ENCODE results near the gene C3orf22.

Gene C3orf22

DNA sequence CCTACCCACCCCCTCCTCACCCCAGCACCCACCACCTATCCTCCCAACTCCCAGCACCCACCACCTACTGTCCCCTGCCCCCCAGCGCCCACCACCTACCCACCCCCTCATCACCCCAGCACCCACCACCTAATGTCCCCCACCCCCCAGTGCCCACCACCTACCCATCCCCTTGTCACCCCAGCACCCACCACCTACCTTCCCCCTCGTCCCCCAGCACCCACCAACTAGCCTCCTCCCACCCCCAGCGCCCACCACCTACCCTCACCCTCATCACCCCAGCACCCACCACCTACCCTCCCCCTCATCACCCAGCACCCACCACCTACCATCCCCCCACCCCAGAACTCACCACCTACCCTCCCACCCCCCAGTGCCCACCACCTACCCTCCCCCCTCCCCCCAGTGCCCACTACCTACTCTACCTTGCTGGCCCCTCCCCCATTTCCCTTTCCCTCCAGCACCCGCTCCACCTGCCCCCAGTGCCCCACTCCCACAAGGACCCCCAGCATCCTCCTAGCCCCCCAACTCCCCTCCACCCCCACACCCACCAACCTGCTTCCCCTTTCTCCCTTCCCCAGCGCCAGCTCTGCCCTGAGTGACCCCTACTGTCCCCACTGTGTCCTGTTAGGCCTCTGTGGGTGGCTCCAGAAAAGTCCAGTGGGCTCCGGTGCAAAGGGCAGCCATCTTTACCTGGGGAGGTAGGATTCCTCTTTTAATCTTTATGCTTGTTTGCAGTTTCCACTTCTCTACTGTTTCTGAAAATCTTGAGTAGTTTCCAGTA is 42.4 kb downstream of the C3orf22 start:
- in situ Hi-C loops (cut with MboI; ENCODE audit: low sequenced_read_pairs): no loop called here

DNA sequence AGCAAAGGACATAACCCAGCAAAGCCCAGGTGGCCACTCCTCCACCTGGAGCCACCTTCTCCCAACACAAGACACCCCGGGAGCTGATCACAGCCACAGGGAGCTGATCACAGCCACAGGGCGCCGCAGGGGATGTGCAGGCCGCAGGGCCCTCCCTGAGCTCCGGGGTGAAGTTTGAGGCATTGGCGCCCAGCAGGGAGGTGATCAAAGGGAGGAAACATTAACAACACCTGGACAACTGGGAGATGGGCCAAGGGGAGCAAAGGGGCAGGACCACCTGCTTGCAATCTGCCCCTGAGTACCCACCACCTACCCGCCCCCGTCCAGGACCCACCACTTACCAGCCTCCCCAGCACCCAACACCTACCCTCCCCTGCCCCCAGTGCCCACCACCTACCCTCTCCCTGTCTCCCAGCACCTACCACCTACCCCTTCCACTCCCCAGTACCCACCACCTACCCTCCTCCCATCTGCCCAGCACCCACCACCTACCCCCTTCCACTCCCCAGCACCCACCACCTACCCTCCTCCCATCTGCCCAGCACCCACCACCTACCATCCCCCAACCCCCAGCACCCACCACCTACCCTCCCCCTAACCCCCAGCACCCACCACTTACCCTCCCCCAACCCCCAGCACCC is 43.5 kb downstream of the C3orf22 start:
- in situ Hi-C loops (cut with MboI; ENCODE audit: low sequenced_read_pairs): no loop called here

DNA sequence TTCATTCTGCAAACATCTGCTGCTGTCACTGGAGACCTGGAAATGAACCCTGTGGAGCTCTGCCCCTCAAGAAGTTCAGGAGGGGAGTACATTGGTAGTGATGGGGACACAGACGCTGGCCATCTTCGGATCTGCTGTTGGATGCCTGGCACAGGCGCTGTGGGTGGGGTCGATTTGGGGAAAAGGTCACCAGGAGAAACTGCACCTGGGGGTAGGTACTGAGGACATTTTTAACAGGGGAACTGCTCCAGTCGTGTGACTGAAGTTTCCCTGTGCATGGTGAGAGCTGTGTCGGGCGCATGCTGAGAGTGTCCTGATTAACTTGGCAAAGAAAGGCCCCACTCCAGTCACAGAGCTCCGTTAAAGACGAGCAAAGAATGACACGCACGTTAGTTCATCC is 44.6 kb downstream of the C3orf22 start:
- in situ Hi-C loops (cut with MboI; ENCODE audit: low sequenced_read_pairs): no loop called here

DNA sequence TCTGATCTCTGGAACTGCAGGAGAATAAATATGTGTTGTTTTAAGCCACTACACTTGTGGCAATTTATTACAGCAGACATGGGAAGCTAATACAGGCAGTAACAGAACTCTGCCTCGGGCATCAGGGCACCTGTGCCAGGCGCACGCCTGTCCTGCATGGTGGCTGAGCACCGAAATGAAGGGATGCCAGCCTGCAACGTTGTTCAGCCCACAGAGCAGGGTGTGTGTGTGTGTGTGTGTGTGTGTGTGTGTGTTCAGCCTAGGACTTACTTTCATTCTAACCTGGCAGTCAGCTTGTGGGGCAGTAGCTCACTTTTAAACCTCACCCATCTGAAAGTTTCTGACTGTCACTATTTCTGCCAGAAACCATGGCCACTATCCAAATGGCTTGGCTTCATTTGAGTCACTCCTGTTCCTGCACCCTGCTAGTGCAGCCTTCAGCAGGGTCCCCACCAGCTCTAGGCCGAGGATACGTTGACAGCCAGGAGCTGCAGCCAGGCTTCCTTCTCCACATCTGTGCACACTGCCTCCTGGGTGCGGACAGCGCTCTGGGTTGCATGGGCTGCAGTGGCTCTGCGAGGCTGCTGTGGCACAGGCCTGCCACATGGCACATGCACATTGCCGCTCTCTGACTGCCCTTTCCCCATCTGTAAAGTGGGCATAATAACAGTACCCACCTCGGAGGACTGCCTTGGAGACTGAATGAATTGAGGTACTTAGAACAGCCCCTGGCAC is 45.6 kb downstream of the C3orf22 start:
- in situ Hi-C loops (cut with MboI; ENCODE audit: low sequenced_read_pairs): no loop called here

DNA sequence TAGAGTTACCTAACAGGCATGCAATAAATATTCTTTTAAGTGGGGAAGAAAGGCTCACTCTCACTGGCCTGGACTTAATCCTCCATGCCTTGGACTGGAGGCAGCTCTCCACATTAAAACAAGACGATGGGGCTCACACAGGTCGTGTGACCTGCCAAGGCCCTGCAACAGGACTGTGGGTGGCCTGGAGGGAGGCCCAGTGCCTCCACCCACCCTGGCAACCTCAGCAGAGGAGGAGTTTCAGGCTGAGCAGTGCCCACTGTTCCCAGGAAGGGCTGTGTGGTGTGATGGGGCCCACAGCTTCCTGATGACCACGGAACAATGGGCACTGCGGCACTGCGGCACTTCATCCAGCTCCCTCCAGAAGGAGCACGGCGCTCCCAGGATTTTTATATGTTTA is 46.7 kb downstream of the C3orf22 start:
- in situ Hi-C loops (cut with MboI; ENCODE audit: low sequenced_read_pairs): no loop called here

DNA sequence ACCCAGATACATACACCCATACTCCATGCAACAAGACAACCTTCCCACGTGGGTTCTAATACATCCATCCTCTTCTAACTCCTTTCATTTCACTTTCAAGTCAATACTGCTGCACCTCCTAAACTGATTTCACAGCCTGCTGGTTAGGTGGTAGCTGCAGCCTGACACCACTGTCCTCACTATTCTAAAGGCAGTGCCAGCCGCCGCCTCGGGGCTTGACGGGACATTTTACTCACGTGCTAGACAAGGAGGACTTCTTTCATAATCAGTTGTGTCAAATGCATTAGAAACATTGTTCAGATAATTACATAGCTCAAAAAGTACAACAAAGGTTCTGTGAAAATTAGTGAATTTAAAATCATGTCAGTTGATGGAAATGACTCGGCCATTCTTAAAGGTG is 47.4 kb downstream of the C3orf22 start:
- in situ Hi-C loops (cut with MboI; ENCODE audit: low sequenced_read_pairs): no loop called here

DNA sequence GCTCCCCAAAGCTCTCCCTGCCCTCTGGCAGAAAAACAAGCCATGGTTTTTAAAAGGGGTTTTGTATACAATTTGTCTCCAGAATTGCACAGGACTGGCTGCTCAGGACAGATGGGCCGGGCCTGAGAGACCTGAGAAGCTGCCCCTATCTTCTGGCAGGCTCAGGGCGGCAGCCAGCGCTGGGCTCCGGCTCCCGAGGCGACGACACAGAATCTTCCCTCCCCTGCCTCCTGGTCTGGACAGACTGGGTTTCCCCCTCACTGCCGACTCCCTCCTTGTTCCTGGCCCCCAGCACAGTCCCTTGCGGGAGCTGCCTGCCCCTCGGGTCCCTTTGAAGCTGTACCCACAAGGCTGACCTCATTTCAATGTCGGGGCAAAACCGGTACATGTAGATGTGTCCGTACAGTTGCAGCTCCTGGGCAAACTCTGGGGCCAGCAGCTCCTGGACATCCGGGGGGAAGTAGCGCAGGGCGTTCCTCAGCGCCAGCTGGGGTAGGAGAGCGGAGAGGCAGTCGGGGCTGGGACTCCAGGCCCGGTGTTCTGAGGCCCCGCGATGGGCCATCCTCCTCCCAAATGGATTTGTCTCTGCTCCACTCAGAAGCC is 48.3 kb downstream of the C3orf22 start:
- in situ Hi-C loops (cut with MboI; ENCODE audit: low sequenced_read_pairs): no loop called here

DNA sequence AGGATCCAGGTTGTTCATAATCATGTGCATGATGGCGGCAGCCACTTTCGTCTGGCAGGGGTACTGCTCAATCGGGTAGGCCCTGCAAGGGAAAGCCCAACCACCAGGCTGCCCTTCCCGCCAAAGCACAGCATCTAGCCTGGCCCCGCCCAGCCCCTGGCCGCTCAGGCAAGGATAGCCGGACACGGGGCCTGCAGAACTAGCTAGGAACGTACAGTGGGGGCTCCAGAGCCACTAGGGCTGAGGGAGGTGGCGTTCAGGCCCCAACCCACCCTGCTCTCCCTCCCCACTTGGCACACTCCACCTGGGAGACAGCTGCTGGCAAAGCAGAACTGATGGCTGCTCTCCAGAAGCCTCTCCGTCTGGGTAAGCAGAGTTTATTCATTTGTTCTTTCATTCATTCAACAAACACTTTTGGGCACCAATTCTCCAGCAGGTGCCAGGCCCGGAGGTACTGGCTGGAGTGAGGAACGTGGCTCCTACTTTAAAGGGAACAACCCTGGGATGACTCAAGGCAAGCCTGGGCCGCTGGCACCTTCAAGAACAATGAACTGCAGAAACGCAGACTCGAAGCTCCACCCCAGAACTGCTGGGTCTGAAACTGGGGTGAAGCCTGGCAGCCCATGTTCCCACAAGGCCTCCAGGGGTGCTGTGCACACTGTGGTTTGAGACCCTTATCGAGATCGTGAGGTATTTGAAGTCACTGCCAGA is 49.0 kb downstream of the C3orf22 start:
- in situ Hi-C loops (cut with MboI; ENCODE audit: low sequenced_read_pairs): no loop called here

DNA sequence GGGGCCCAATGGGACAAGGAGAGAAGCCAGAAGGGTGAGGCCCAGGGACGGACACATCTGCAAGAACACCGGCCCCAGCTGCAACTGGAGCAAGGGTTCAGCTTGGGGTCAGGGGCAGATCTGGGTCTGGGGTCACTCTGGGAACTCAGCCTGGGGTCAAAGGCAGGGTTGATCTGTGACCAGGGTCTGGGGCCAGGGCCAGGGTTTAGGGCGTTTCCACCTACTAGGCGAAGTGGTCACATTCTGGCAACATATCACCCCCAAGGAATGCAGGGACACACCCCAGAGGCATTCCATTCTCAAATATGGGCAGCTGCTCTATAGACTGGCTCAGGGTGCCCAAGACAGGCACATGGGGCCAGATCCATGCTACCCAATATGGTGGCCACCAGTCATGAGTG is 50.2 kb downstream of the C3orf22 start:
- in situ Hi-C loops (cut with MboI; ENCODE audit: low sequenced_read_pairs): no loop called here

DNA sequence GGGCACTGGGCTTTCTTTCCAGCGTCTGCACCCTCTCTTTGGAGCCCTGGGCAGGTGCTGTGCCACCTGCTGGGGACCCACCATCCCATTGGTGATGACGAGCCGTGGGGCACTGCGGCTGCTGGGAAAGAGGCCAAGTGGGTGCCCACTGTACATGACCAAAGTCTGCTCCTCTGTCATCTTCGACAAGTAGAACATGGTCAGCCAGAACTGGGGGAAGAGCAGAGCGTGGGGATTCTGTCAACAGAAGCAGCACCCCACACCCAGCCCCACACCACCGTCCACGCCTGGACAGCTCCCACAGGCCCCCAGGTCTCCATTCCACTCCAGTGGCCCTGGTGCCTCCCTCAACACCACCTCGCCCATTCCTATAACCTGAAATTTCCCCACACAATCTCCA is 50.8 kb downstream of the C3orf22 start:
- in situ Hi-C loops (cut with MboI; ENCODE audit: low sequenced_read_pairs): no loop called here

DNA sequence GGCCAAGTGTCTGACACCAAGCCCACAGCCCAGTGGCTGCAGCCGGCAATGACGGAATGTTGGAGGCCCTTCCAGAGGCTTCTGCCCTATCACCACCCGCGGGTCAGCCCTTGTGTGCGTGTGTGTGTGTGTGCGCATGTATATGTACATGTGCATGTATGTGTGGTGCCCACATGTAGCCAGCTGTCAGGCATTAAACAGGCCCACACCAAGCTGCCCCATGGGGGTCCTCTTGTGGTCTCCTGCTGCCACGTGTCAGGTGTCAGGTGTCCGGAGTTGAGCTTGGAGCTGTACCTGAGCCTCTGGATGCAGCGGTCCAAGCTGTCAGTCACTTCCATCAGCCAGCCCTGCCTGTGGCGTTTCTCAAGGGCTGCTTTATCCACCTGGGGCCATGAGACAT is 55.0 kb downstream of the C3orf22 start:
- in situ Hi-C loops (cut with MboI; ENCODE audit: low sequenced_read_pairs): no loop called here

DNA sequence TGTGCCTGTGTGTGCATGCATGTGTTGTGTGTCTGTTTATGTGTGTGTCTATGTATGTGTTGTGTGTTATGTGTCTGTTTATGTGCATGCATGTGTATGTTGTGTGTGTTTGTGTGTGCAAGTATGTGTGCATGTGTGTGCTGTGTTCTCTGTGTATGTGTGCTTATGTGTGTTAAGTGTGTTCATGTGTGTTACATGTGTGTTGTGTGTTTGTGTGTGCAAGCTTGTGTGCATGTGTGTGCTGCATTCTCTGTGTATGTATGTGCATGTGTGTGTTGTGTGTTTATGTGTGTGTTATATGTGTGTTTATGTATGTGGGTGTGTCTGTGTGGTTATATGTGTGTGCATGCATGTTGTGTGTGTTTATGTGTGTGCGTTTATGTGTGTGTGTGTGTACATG is 56.1 kb downstream of the C3orf22 start:
- in situ Hi-C loops (cut with MboI; ENCODE audit: low sequenced_read_pairs): no loop called here

DNA sequence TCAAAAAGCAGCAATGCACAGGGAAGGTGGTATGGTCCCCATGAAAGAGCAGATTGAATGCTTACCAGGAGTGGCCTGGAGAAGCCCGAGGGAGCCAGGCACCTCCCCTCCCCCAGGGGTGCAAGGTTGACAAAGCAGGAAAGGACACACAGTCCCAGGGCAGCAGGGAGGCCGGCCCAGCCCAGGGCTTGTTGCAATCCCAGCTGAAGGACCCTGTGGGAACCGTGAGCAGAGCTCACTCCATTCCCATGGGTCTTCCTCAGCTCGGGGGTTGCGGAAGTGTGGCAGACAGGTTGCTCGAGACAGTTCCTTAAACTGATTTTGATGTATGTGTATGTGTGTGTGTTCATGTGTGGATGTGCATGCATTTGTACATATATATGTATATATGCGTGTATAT is 57.0 kb downstream of the C3orf22 start:
- in situ Hi-C loops (cut with MboI; ENCODE audit: low sequenced_read_pairs): no loop called here

DNA sequence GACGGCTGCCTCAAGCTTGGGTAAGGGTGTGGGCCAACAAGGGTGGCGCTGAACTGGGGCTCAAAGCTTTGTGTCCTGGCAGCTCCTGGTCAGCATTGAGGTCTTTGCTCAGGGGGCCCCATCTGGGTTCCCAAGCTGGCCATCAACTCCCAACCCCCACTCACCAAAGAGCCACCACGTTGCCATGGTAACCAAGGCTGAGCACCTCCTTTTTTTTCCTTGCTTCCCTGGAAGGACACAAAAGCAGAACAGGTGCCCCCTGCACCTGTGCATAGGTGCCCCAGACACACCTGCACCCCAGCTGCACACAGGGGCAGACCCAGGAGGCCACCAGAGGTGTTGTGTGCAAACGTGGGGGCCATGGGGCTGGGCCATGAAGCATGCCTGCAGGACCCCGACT is 57.7 kb downstream of the C3orf22 start:
- in situ Hi-C loops (cut with MboI; ENCODE audit: low sequenced_read_pairs): no loop called here

DNA sequence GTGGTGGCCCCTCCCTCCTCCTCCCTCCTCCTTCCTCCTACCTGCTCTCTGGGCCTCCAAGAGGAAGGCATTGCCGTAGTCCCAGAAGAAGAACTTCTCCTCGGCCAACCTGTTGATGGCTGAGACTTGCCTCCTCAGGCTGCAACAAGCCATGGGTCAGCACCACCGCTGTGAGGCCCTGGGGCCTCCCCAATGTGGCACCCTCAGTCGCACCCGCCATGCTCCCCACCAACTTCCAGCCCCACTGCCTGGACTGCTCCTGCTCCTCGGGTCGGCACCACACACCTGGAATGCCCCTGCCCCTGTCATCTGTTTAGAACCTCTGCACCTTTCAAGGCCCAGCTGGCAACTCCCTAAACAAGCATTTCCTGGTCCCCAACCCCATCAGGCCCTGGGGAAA is 58.7 kb downstream of the C3orf22 start:
- in situ Hi-C loops (cut with MboI; ENCODE audit: low sequenced_read_pairs): no loop called here
